SK-N-SH treated with all-trans-retinoic acid at 6 μM for 48 hours (cell line): ENCODE results near the gene HSF2.

ENCODE experiments used
- CSRNP3 ChIP-seq: fragments of 250-450 bp; sonication (Bioruptor Pico); IDR thresholded peaks from 2 replicates; pipeline ENCODE4 v1.5.1; 2021; ENCODE audit warnings: mild to moderate bottlenecking, moderate library complexity
- GLIS3 ChIP-seq: fragments of 250-450 bp; sonication (Bioruptor Pico); IDR thresholded peaks from 2 replicates; pipeline ENCODE4 v1.5.0; 2020; ENCODE audit warnings: mild to moderate bottlenecking, moderate library complexity

- TF ChIP-seq CSRNP3 (no peak), GLIS3 (CRISPR knock-in tag) (no peak)
Observed at GRCh38 chr6:122404444-122404843, 5.0 kb downstream of the HSF2 start.
